Cardiac muscle cell (in vitro differentiated cells and primary cell): ENCODE measurements around the gene CES4A. TPM values are rescaled to one million over a fixed set of nuclear protein-coding genes. Genes with fewer than 3 reads are reported as not detected.
"Not testable (repeated sequence)": the region's sequence is repeated elsewhere in the genome, so short reads cannot be mapped to it uniquely, and the experiment has no call there.

Experiments used
- DNase-seq, 2 donors: peaks; one replicate each; pipeline versions ENCODE4 v3.0.0 to v3.0.0-alpha.2; 2010 to 2017; ENCODE audit warnings: low read depth in 1 of 2, low spot score in 1 of 2
- H3K27ac ChIP-seq: fragments of 200-600 bp; sonication (generic); 2 replicates; pipeline ENCODE4 v1.5.1; 2016
- H3K27me3 ChIP-seq: fragments of 200-600 bp; sonication (generic); 2 replicates; pipeline ENCODE4 v1.6.0; 2016; ENCODE audit warnings: control low read depth
- H3K36me3 ChIP-seq: fragments of 200-600 bp; sonication (generic); 2 replicates; pipeline ENCODE4 v1.5.1; 2016; ENCODE audit warnings: control low read depth
- H3K4me1 ChIP-seq: fragments of 200-600 bp; sonication (generic); 2 replicates; pipeline ENCODE4 v1.8.1; 2017; ENCODE audit warnings: low read depth, mild to moderate bottlenecking, mixed run types
- H3K4me3 ChIP-seq: fragments of 200-600 bp; sonication (generic); 2 replicates; pipeline ENCODE4 v1.5.1; 2016; ENCODE audit warnings: mild to moderate bottlenecking
- H3K9me3 ChIP-seq: fragments of 200-600 bp; sonication (generic); 2 replicates; pipeline ENCODE4 v1.5.1; 2017; ENCODE audit warnings: low read depth, mild to moderate bottlenecking, control low read depth
- CTCF ChIP-seq: IDR thresholded peaks from 2 replicates; pipeline ENCODE4 v1.5.1; 2012; ENCODE audit warnings: low read depth, mild to moderate bottlenecking, low read length
- polyA plus RNA-seq: library from polyadenylated mRNA; unstranded; fragments of >200 nt; fragmentation: Nextera tagmentation; extraction: Ambion mirVana; gene quantifications from 2 replicates; pipeline ENCODE4 v1.2.1, GENCODE V29; 2016
- total RNA-seq: library from RNA; depleted of rRNA; stranded (reverse); fragments of >200 nt; gene quantifications from 2 replicates; pipeline ENCODE4 v1.2.3, GENCODE V29; 2016

Gene CES4A
- total and polyA plus RNA-seq, 2 experiments from 2014 or later: 14.7 to 15.7 TPM

GRCh38 chr16:67040906-67041305 lies 52.5 kb downstream of the CES4A start:
- no peak for TF ChIP-seq CTCF
- Histone ChIP-seq H3K4me3 (no peak overlapping the region), H3K4me1 (no peaks in the 10 kb centered on the region), H3K36me3 (peaks cover 15% of the 10 kb centered on the region), H3K27ac (no peak overlapping the region), H3K27me3 (no peaks in the 10 kb centered on the region), H3K9me3 (no peaks in the 10 kb centered on the region)
- DNase-seq: no peak

- H3K36me3 ChIP-seq: peaks cover 15% of the 10 kb centered on the region
- H3K4me1 ChIP-seq, H3K27ac ChIP-seq, H3K4me3 ChIP-seq, H3K27me3 ChIP-seq, H3K9me3 ChIP-seq, DNase-seq: not testable (repeated sequence)
Observed at GRCh38 chr16:67041520-67041919, 53.1 kb downstream of the CES4A start.

GRCh38 chr16:67043420-67043819 lies 55.0 kb downstream of the CES4A start:
- TF ChIP-seq CTCF: no peak
- peaks cover 9% of the 10 kb centered on the region for H3K36me3 ChIP-seq
- no peak overlapping the region for H3K27ac ChIP-seq
- no peaks in the 10 kb centered on the region for H3K4me1 ChIP-seq
- no peaks in the 10 kb centered on the region for H3K27me3 ChIP-seq
- no peak overlapping the region for H3K4me3 ChIP-seq
- DNase-seq: no peak
- no peaks in the 10 kb centered on the region for H3K9me3 ChIP-seq

GRCh38 chr16:67050796-67051195 lies 62.4 kb downstream of the CES4A start:
- Histone ChIP-seq H3K36me3 (no peaks in the 10 kb centered on the region), H3K27ac (no peak overlapping the region), H3K9me3 (no peaks in the 10 kb centered on the region), H3K4me3 (no peak overlapping the region), H3K27me3 (no peaks in the 10 kb centered on the region), H3K4me1 (no peaks in the 10 kb centered on the region)
- no peak for TF ChIP-seq CTCF
- no peak for DNase-seq

- Histone ChIP-seq H3K9me3 (no peaks in the 10 kb centered on the region), H3K4me3 (no peak overlapping the region), H3K4me1 (no peaks in the 10 kb centered on the region), H3K27me3 (no peaks in the 10 kb centered on the region), H3K36me3 (no peaks in the 10 kb centered on the region), H3K27ac (no peak overlapping the region)
- no peak for DNase-seq
- no peak for TF ChIP-seq CTCF
Observed at GRCh38 chr16:67052399-67052798, 64.0 kb downstream of the CES4A start.

- Histone ChIP-seq H3K27ac (no peak overlapping the region), H3K4me3 (no peak overlapping the region), H3K27me3 (no peaks in the 10 kb centered on the region), H3K4me1 (no peaks in the 10 kb centered on the region), H3K9me3 (no peaks in the 10 kb centered on the region), H3K36me3 (no peaks in the 10 kb centered on the region)
- no peak for DNase-seq
- no peak for TF ChIP-seq CTCF
Observed at GRCh38 chr16:67053767-67054334, 65.5 kb downstream of the CES4A start.
